GM19043 (cell line): Measurements from ENCODE around the gene SPATA13.

Experiments used
- ATAC-seq: cut with Tn5 transposase; IDR thresholded peaks from one replicate; pipeline ENCODE4 v1.9.1; 2021; ENCODE audit warnings: low read depth; ENCODE audit not compliant: unreplicated experiment

SPATA13 gene

DNA sequence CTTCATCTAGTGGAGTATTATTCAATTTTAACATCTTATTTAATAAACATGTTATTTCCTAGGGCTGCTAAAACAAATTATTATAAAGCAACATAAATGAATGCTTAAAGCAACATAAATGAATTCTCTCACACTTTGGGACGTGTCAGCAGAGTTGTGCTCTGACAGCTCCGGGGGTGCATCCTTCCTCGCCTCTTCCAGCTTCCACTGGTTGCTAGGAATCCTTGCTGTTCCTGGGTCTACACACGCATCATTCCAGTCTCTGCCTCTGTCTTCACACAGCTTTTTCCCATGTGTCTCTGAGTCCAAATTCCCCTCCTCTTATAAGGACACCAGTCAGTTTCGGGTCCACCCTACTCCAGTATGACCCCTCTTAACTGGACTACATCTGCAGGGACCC is 21.6 kb upstream of the SPATA13 start:
- ATAC-seq, result no peak

GRCh38 chr13:24141333-24141910 is 19.1 kb upstream of the SPATA13 start:
- no peak for ATAC-seq

DNA sequence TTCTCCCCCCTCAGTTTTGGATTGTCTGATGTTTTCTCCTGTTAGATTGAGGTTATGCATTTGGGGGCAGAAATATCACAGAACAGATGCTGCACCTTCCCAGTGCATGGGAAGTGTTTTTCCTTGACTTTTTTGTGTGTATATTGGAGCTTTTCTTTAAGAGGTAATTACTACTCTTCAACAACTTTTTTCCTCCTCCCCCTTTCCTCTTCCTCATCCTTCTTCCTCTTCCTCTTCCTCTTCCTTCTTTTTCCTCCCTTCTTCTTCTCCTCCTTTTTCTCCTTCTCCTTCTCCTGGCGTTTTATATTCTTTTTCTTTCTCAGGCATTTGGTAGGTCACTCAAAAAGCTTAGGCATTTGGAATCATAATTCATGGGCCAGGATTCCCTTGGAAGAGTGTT is 18.1 kb upstream of the SPATA13 start:
- no peak for ATAC-seq

- no peak for ATAC-seq
These were observed 17.6 kb upstream of the SPATA13 start for GRCh38 chr13:24142886-24143285.

GRCh38 chr13:24145240-24145639 is 15.3 kb upstream of the SPATA13 start:
- ATAC-seq, result no peak

GRCh38 chr13:24145674-24146073 is 14.8 kb upstream of the SPATA13 start:
- no peak for ATAC-seq

DNA sequence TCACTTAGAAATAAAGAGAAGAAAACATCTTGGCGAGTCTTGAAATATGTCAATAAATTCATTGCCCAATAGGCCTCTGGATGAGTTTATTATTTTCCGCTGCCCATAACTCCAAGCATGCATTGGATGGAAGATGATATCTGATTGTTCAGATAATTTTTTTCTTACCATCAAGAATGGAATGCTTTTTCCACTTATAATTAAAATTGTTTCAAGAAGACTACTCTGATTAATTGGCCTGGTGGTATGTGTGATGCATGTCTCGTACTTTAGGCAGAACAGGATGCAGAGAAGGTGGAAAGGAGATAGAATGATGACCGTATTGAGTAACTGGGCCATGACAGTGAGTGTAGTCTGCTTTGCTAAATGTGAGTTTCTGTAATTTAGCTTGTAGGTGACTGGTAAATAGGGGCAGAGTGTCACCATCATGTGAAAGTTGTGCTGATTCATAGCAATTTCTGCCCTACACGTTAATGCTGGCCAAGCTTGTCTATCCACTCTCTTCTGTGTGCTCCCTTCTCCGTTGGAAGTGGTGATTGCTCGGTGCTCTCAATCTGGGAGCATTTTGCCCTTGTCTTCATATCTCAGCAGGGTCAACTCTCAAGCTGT is 13.5 kb upstream of the SPATA13 start:
- ATAC-seq, result no peak

DNA sequence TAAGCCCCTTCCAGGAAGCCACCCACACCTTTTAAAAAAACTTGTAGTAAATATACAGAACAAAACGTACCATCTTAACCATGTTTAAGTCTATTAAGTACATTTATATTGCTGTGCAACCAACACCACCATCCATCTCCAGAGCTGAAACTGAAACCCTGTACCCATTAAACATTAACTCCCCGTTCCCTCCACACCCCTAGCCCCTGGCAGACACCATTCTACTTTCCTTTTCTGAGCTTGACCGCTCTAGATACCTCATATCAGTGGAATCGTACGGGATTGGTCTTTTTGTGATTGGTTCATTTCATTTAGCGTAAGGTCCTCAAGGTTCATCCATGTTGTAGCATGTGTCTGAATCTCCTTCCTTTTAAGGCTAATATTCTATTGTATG is 13.0 kb upstream of the SPATA13 start:
- ATAC-seq, result no peak

DNA sequence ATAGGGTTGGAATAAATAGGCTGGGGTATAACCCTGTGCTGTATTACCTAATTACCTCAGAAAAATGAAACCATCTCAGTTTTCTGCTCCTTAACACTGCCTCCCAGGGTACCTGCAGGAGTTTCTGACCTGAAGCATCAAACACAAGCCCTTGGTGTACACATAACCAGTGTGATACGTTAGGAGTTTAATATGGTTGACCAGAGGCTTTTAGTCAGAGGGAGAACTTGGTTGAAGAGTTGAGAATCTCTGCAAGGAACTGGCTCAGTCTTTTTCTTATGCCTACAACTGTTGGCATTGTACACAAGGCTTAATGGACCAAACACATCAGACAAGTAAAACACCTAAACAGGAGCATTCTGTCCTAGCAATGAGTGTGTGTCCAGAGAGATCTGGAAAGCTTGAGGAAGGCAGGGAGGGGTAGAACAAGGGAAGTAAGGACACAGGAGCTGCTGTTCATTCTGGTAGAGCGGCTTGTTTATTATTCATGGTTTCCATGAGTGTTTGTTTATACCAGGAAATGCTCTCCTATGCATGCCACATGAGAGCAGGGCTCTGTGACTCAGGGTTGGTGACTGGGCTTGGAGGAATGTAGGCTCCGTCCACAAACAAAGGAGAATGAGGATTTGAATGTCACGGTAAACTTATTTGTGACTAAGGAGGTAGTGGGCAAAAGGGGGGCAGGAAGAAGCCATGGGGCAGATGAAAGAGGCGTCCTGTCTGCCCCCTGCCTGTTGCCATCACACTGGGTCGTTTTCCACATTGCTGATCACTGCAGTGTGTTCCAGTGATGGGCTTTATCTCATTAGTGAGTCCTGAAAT is 11.9 kb upstream of the SPATA13 start:
- ATAC-seq, result no peak

DNA sequence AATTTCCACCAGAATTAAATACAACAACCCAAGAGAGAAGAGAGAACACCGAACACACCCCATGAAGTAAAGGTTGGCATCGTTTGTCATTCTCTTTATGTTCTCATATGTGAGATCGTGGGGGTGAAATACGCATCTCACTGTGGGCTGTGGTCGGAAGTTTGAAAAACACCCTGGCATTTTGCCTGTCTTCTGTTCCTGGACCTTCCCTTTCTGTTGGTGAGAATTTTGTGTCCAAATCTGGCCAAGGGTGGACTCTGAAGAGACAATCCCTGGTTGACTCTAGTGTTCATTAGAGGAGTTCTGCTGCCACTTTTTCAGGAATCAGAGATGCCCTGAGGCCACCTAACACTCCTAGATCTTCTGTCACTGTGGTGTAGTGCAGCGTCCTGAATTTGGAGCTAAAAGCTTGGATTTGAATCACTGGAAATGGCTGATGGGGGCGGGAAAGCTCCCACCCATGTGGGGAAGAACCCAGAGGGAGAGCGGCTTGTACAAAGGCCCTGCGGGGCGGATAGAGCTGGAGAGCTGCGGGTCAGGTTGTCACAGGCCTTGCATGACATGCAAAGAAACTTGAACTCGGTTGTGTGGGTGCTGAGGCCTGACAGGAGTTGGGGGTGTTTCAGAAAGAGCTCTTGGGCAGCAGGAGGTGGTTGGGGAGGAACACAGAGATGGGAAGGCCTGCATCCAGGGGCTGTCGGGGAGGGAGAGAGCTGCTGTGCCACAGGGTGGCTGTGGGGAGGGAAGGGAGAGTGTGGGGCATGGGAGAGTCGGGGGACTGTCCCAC is 11.1 kb upstream of the SPATA13 start:
- ATAC-seq, result no peak

- ATAC-seq, result no peak
These were observed 9.9 kb upstream of the SPATA13 start for GRCh38 chr13:24150572-24150971.

GRCh38 chr13:24151864-24152263 is 8.7 kb upstream of the SPATA13 start:
- ATAC-seq, result no peak

DNA sequence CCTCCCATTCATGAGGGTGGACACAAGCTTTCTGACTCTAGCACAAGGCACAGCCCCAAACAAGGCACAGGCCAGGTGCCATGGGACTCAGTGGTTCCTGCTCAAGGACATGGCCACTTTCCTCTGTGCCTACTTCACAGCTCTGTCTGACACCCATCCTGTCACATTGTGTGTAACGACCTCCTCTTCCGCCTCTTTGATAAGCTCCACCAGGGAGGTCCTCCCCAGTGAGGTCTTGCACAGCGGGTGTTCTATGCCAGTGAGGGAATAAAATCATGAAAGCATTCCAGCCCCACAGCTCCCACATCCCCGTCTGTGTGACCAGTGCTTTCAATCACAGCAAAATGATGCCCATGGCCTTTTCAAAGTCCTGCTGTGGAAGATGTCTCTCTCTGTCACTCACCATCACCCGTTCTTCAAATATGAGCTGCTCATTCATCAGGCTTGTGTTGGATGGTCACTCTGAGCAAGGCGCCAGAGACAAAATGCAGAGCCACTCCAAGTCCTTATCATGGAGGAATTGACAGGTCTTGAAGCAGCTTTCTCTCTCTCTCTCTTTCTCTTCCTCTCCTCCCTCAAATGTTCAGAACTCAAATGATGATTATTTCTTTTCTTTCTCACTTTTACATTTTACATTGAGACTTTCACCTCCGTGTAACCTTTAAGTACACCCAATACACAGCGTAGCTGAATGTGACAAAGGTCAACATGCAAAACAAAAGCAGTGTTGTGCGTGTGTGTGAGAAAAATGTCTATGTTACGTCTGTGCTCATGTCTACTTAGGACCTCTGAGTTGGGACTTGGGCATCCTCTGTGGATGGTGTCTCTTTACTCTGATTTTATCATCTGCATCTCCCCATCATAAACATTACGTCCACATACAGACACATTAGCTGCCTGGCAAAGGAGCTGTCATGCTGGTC is 8.0 kb upstream of the SPATA13 start:
- ATAC-seq, result no peak

- ATAC-seq, result no peak
These were observed 7.2 kb upstream of the SPATA13 start for GRCh38 chr13:24153347-24153746.

DNA sequence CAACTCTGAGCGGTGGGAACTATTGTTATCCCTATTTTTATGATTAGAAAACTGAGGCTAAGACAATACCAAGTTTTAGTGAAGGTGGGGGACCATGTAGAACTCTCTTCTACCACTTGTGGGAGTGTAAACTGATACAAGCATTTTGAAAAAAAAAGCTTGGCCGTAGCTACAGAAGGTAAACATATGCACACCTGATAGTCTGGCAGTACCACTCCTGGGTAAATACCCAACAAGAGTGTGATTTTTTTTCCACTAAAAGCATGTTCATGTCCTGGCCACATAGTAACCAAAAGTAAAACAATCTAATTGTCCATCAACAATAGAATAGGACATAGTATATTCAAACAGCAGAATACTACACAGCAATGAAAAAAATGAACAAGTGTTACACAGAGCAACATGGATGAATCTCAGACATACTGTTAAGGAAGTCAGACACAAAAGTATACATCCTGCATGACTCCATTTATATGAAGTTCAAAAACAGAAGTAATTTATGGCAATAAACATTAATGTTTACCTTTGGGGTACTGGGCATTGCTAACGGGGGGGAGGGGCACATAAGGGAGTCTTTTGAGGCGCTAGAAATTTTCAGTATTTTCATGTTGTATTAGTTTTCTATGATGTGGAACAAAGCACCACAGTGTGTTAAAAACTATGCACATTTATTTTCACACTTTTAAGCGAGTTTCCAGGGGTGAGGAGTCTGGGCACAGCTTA is 6.4 kb upstream of the SPATA13 start:
- no peak for ATAC-seq

GRCh38 chr13:24159357-24159756 is 1.2 kb upstream of the SPATA13 start:
- no peak for ATAC-seq

DNA sequence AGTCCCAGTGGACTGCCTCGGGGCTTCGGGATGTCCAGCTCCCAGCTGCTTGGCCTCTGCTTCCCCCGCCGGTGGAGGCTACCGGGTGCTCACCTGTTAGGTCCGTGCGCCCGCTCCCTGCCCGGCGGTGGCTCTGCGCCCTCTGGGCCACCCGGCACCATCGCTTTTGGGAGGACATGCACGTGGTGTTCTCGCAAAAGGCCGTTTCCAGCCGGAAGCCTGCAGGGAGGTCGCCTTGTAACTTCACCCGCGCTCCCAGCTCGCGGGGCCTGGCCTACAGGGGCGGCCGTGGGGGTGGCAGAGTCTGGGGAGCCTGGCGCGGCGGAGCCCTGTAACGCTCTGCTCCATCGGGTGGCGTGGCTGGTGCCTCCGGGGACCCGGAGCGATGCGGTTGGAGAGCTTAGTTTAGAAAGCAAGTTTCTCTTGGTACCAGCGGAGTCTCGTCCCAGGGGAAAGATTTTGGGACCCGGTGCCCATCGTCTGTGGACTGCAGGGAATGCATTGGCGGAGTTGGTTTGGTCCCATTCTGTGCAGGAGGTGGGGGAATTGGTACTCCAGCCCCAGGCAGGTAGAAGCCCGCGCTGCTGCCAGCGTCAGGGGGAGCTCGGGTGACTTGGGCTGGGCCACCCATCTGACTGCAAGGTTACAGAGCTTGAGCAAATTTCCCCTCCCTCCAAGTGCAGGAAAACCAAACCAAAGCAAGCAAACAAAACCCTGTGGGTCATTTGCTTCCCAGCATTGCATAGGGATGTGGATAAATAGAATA is 673 bp downstream of the SPATA13 start:
- peak; percentile 32 for ATAC-seq

DNA sequence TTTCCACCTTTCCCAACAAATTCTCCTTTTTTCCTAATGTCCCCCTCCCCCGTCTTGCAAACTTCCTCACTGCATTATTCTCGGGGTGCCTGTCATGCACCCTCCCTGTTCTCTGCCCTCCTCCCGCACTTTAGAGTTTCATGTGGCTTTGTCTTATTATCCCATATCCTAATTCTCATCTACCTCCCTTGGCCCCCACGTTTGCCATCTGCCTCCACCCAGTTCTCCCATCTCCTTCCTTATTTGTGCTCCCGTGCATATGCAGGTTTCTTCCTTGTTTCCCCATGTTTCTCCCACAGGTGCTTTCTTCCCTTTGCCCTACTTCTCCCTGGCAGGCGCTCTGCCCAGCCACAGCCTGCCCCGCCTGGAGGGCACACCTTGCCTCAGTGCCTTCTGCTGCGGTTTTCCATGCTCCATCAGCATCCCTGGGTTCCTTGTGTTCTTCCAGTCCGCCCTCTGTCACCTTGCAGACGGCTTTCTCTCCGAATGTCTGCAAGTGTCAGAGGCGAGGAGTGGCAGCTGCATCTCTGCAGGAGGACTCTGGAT is 1.5 kb downstream of the SPATA13 start:
- no peak for ATAC-seq
